IPS DF 19.7 (cell line): ENCODE measurements around the gene PSMC3.

Source experiments
- DNase-seq: peaks from one replicate; pipeline ENCODE4 v3.0.0-alpha.2; 2013; ENCODE audit warnings: low read depth, low spot score

The PSMC3 gene

GRCh38 chr11:47376525-47377371, 49.5 kb downstream of the PSMC3 start:
- no peak for DNase-seq

- DNase-seq: no peak
These were observed 50.1 kb downstream of the PSMC3 start for GRCh38 chr11:47376107-47376524.

GRCh38 chr11:47375546-47376085, 50.6 kb downstream of the PSMC3 start:
- DNase-seq: no peak

GRCh38 chr11:47375020-47375419, 51.2 kb downstream of the PSMC3 start:
- no peak for DNase-seq

- DNase-seq: no peak
These were observed 51.6 kb downstream of the PSMC3 start for GRCh38 chr11:47374720-47375019.

GRCh38 chr11:47373876-47374719, 52.1 kb downstream of the PSMC3 start:
- DNase-seq: peak; percentile 40

- no peak for DNase-seq
These were observed 53.8 kb downstream of the PSMC3 start for GRCh38 chr11:47372422-47372821.

GRCh38 chr11:47369676-47370075, 56.6 kb downstream of the PSMC3 start:
- no peak for DNase-seq
